PFSK-1 (cell line): Measurements from ENCODE around the gene CLEC3B.

Experiments used
- POLR2AphosphoS5 ChIP-seq: IDR thresholded peaks from 2 replicates; pipeline ENCODE4 v1.6.1; 2012; ENCODE audit warnings: low read depth, mild to moderate bottlenecking, control low read depth, low read length, moderate library complexity
- REST ChIP-seq, 2 experiments: IDR thresholded peaks; 2 replicates each; pipeline versions ENCODE4 v1.6.1 to v1.8.0; 2011 to 2012; ENCODE audit warnings: low read depth in 2 of 2, low read length in 2 of 2, control low read depth in 1 of 2, inconsistent platforms in 1 of 2, mild to moderate bottlenecking in 1 of 2, moderate library complexity in 1 of 2; ENCODE audit not compliant: insufficient read depth in 1 of 2
- TAF1 ChIP-seq: IDR thresholded peaks from 2 replicates; pipeline ENCODE4 v1.6.1; 2012; ENCODE audit warnings: low read length, control low read depth, borderline replicate concordance; ENCODE audit not compliant: insufficient read depth

- TF ChIP-seq REST (IDR thresholded peaks at IDR 0.05; ENCODE audit: insufficient read depth in 1 of 2, low read depth in 2 of 2, low read length in 2 of 2) = no peak
- TF ChIP-seq POLR2AphosphoS5 = no peak
- TF ChIP-seq TAF1 = no peak
Measured at GRCh38 chr3:44982817-44983216, 43.3 kb upstream of the CLEC3B start.
